ENCODE data around the gene USP5. TPM values are rescaled to one million over a fixed set of nuclear protein-coding genes. Genes with fewer than 3 reads are reported as not detected.
A peak's percentile ranks its signal among the peaks of the same experiment; 100 is the strongest.
"Not testable (repeated sequence)": the region's sequence is repeated elsewhere in the genome, so short reads cannot be mapped to it uniquely, and the experiment has no call there.

USP5 gene
- total and polyA plus RNA-seq, 5 experiments from 2014 or later, result 55.3 to 78.9 (median 69.2) TPM

DNA sequence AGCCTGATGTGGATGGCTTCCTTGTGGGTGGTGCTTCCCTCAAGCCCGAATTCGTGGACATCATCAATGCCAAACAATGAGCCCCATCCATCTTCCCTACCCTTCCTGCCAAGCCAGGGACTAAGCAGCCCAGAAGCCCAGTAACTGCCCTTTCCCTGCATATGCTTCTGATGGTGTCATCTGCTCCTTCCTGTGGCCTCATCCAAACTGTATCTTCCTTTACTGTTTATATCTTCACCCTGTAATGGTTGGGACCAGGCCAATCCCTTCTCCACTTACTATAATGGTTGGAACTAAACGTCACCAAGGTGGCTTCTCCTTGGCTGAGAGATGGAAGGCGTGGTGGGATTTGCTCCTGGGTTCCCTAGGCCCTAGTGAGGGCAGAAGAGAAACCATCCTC, 18.4 kb downstream of the USP5 start:
- not testable (repeated sequence) for DNase-seq
- H3K36me3 Mint-ChIP-seq, result peaks cover 0 to 21% (median 0%) of the 10 kb centered on the region in 3 donors
- peak overlapping the region in 8 of 10 donors; percentile 28 to 72 (median 48) for H3K4me3 Mint-ChIP-seq

GRCh38 chr12:6871052-6871957, 19.4 kb downstream of the USP5 start:
- peak overlapping the region; percentile 53 to 95 (median 90) for H3K27ac Mint-ChIP-seq
- peaks cover 37 to 65% (median 58%) of the 10 kb centered on the region in 4 donors for H3K4me1 Mint-ChIP-seq
- H3K27me3 Mint-ChIP-seq, result no peaks in the 10 kb centered on the region
- no peaks in the 10 kb centered on the region for H3K9me3 Mint-ChIP-seq
- DNase-seq, result peak in 2 of 10 donors; percentile 6 to 61
- H3K4me3 Mint-ChIP-seq, result peak overlapping the region; percentile 84 to 97 (median 90)
- H3K36me3 Mint-ChIP-seq, result peaks cover 0 to 22% (median 0%) of the 10 kb centered on the region in 3 donors
- POLR2A ChIA-PET, result interaction anchor here (0.8 to 5.1 kb wide), 13 partner anchors 19 to 236 kb away, joined by 3 to 88 read pairs (median 27); partner anchors contain the start of genes C12orf57, CDCA3, ENO2 and P3H3
- no peak for ATAC-seq

More for the DNA sequence above, 18.4 kb downstream of the USP5 start:
- peaks cover 37 to 68% (median 60%) of the 10 kb centered on the region in 4 donors for H3K4me1 Mint-ChIP-seq
- H3K27me3 Mint-ChIP-seq, ATAC-seq, H3K9me3 Mint-ChIP-seq: not testable (repeated sequence)
- peak overlapping the region in 5 of 10 donors; percentile 17 to 74 (median 63) for H3K27ac Mint-ChIP-seq
- POLR2A ChIA-PET, result interaction anchor here (0.7 to 4.8 kb wide), 9 partner anchors 11 to 90 kb away, joined by 3 to 74 read pairs (median 5); partner anchors contain the start of genes C12orf57, CDCA3, P3H3 and RNU7-1

DNA sequence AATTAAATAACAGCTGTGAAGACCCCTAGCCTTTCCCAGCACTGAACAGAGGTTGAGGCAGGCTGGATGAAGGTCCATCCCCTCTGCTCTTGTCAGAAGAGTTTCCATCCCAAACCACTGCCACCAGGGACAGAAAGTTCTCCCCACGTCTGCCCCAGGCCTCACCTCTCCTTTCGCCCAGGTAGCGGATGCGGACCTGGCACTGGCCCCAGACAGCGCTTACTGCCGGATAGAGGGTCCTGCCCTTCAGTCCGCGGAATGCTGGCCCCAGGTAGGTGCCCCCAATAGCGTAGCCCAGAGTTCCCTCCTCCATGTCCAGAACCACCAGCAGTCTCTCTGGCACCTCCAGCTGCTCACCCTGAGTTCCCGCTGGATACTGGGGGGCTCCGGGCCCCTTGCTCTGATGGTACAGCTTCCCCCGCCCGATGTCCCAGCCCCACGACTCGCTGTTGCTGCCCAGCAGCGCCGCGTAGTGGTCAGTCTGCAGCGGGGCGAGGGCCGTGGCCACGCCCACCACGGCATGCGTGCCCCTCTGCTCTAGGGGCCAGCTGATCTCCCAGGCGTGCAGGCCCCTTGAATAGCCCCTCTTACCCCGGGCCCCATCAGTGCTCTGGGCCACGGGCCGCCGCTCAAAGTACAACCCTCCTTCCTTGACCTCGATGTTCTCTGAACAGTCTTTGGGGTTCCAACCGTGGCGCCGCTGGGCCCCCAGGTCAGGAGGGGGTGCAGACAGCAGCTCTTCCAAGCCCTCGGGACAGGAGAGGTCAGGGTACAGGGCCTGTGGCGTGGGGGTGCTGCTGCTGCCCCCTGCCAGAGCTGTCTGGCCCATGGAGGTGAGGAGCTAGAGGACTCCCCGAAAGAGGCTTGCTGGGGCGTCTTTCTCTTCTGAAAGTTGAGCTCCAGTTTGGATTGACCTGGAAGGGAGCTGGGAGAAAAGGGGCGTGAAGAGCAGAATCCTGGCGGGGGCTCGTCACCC, 20.4 kb downstream of the USP5 start:
- peak overlapping the region; percentile 57 to 95 (median 90) for H3K27ac Mint-ChIP-seq
- no peaks in the 10 kb centered on the region for H3K27me3 Mint-ChIP-seq
- POLR2A ChIA-PET, result interaction anchor here (0.6 to 5.1 kb wide), 37 partner anchors 8 to 379 kb away, joined by 3 to 88 read pairs (median 7); partner anchors contain the start of genes C12orf57, CDCA3, COPS7A and ENO2
- peak overlapping the region; percentile 84 to 97 (median 90) for H3K4me3 Mint-ChIP-seq
- H3K9me3 Mint-ChIP-seq, result no peaks in the 10 kb centered on the region
- H3K4me1 Mint-ChIP-seq, result peaks cover 41 to 58% (median 54%) of the 10 kb centered on the region in 4 donors
- H3K36me3 Mint-ChIP-seq, result peaks cover 0 to 25% (median 0%) of the 10 kb centered on the region in 3 donors
- DNase-seq, result peak; percentile 70 to 88 (median 84)
- ATAC-seq, result peak; percentile 43 to 48

DNA sequence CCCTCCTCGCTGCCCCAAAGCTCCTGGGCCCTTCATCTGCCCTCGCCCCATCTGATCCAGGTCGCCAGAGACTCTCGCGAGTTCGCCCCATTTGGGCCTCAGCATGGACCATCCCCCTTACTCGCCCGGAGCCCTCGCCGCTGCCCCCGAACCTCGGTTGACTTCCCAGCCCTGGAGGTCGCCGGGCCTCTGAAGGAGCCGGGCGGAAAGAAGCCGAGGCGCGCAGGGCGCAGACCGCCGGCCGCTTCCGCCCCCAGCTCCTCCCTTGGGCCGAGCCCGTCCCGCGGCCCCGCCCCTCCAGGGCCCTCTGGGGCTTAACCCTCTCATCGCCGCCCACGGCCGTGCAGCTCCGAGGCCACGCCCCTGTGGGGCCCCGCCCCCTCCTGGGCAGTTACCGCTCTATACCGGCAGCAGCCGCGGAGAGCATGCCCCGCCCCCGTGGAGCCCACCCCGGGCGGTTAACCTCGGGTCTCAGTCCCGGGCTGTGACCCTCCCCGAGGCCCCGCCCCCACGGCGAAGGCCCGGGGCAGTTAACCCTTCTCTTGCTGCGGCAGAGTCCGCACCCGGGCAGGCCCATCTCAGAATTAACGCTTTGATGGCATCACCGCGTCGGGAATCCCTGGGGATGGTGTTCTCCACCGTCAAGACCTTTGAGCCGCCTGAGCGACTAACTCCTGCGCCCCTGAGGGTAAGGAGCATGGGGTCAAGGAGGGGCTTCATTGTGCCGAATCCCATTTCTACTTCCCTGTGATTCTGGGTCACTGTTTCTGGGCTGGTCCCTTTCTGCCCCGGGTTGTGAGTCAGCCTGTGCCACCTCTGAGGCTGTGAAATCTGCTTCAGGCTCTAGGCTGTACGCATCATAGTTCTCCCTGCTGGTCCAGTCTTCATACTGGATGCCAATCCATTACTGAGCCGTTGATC, 21.4 kb downstream of the USP5 start, which contains the start of gene SPSB2:
SPSB2 (minus strand) TSS at position 210 of the 921 bp plus-strand sequence. CDS start 402 bp downstream, outside the sequence.
- Mint-ChIP-seq H3K36me3 (peaks cover 0 to 26% (median 0%) of the 10 kb centered on the region in 3 donors), H3K4me3 (peak within 1 kb of the TSS; percentile 84 to 97 (median 90)), H3K27me3 (no peaks in the 10 kb centered on the region), H3K27ac (peak within 1 kb of the TSS; percentile 80 to 95 (median 90)), H3K4me1 (peaks cover 37 to 53% (median 49%) of the 10 kb centered on the region in 4 donors), H3K9me3 (no peaks in the 10 kb centered on the region)
- peak; percentile 95 to 100 (median 98) for DNase-seq
- POLR2A ChIA-PET, result interaction anchor here (0.6 to 5.1 kb wide), 37 partner anchors 7 to 380 kb away, joined by 3 to 88 read pairs (median 7); partner anchors contain the start of genes C12orf57, CDCA3, COPS7A and ENO2
- ATAC-seq, result peak; percentile 77 to 90

- Mint-ChIP-seq H3K27ac (peak overlapping the region; percentile 74 to 92 (median 86)), H3K36me3 (peaks cover 0 to 26% (median 0%) of the 10 kb centered on the region in 3 donors), H3K4me3 (peak overlapping the region; percentile 84 to 97 (median 90)), H3K4me1 (peaks cover 31 to 47% (median 42%) of the 10 kb centered on the region in 4 donors)
- POLR2A ChIA-PET, result interaction anchor here (0.6 to 5.1 kb wide), 12 partner anchors 18 to 340 kb away, joined by 3 to 88 read pairs (median 14); partner anchors contain the start of genes C12orf57, ENO2, GAPDH and LRRC23
- H3K27me3 Mint-ChIP-seq, H3K9me3 Mint-ChIP-seq, ATAC-seq, DNase-seq: not testable (repeated sequence)
Measured at GRCh38 chr12:6874015-6874368, 22.0 kb downstream of the USP5 start.

DNA sequence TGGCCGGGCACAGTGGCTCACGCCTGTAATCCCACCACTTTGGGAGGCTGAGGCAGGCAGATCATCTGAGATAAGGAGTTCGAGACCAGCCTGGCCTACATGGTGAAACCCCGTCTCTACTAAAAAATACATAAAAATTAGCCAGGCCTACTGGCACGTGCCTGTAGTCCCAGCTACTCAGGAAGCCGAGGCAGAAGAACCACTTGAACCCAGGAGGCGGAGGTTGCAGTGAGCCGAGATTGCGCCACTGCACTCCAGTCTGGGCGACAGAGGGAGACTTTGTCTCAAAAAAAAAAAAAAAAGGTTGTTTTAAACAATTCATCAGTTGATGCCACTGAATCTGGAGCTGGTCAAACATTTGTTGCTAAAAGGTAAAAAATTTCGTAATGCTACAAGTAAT, 27.9 kb downstream of the USP5 start:
- ATAC-seq, H3K4me1 Mint-ChIP-seq, DNase-seq, H3K27me3 Mint-ChIP-seq, H3K4me3 Mint-ChIP-seq, H3K9me3 Mint-ChIP-seq, H3K27ac Mint-ChIP-seq: not testable (repeated sequence)
- POLR2A ChIA-PET, result interaction anchor here (0.6 to 0.9 kb wide), 3 partner anchors 7 to 742 kb away, joined by 3 to 4 read pairs (median 3); no protein-coding TSS in a partner anchor
- peaks cover 0 to 23% (median 0%) of the 10 kb centered on the region in 3 donors for H3K36me3 Mint-ChIP-seq

GRCh38 chr12:6883252-6883651, 31.3 kb downstream of the USP5 start:
- DNase-seq (no peak), ATAC-seq (no peak)
- Mint-ChIP-seq H3K36me3 (peaks cover 0 to 16% (median 2%) of the 10 kb centered on the region in 3 donors), H3K4me3 (no peak overlapping the region), H3K27ac (no peak overlapping the region), H3K9me3 (no peaks in the 10 kb centered on the region), H3K4me1 (peaks cover 0 to 1% (median 0%) of the 10 kb centered on the region in 4 donors), H3K27me3 (no peaks in the 10 kb centered on the region)
- POLR2A ChIA-PET, result interaction anchor here (1.1 kb wide), 1 partner anchor 8 kb away, joined by 4 read pairs; no protein-coding TSS in a partner anchor

DNA sequence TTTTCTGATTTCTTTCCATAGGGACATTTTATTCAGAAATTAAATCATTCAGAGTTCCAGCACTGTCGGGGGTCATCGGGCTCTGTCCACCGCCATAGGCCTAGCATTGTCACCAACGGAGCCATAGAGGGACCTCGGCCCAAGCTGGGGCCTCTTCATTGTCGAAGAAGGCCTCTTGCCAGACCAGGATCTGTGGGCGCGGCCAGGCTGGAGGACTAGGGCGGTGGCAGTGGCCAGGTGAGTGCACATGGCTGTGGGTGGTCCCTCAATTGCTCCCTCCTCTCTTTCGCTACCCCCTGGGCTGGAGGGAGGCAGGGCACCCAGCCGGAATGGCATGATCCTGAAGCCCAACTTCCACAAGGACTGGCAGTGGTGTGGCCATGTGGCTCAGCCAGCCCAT, 31.7 kb downstream of the USP5 start:
- peaks cover 0 to 1% (median 0%) of the 10 kb centered on the region in 4 donors for H3K4me1 Mint-ChIP-seq
- DNase-seq (no peak), ATAC-seq (no peak)
- POLR2A ChIA-PET, result no interaction called here
- H3K36me3 Mint-ChIP-seq, result peaks cover 0 to 16% (median 2%) of the 10 kb centered on the region in 3 donors
- H3K27ac Mint-ChIP-seq, result peak overlapping the region in 1 of 10 donors; percentile 24
- no peak overlapping the region for H3K4me3 Mint-ChIP-seq
- no peaks in the 10 kb centered on the region for H3K27me3 Mint-ChIP-seq
- H3K9me3 Mint-ChIP-seq, result no peaks in the 10 kb centered on the region

DNA sequence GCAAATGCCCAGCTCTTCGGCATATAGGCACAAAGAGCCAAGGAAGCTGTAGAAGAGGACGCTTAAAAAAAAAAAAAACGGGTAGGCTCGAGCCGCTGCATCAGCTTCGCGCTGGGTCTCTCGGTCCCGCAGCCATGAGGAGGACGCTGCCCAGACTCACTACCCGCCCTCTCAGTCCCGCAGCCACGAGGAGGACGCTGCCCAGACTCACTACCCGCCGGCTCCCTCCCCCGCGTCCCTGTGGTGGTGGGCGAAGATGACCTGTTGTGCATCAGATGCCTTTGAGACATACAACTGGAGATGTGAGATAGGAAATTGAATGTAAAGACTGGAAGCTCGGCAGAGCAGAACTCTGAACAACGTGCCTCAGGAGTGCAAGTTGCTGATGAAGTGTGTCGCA, 32.6 kb downstream of the USP5 start:
- H3K27me3 Mint-ChIP-seq, result no peaks in the 10 kb centered on the region
- ATAC-seq, result no peak
- H3K4me3 Mint-ChIP-seq, result no peak overlapping the region
- no peak for DNase-seq
- H3K36me3 Mint-ChIP-seq, result peaks cover 0 to 16% (median 2%) of the 10 kb centered on the region in 3 donors
- H3K4me1 Mint-ChIP-seq, result peaks cover 0 to 1% (median 0%) of the 10 kb centered on the region in 4 donors
- H3K9me3 Mint-ChIP-seq, result no peaks in the 10 kb centered on the region
- POLR2A ChIA-PET, result interaction anchor here (0.7 to 1.0 kb wide), 2 partner anchors 11 to 59 kb away, joined by 3 to 4 read pairs; partner anchors contain the start of genes C12orf57, RNU7-1 and SPSB2
- H3K27ac Mint-ChIP-seq, result peak overlapping the region in 1 of 10 donors; percentile 30

DNA sequence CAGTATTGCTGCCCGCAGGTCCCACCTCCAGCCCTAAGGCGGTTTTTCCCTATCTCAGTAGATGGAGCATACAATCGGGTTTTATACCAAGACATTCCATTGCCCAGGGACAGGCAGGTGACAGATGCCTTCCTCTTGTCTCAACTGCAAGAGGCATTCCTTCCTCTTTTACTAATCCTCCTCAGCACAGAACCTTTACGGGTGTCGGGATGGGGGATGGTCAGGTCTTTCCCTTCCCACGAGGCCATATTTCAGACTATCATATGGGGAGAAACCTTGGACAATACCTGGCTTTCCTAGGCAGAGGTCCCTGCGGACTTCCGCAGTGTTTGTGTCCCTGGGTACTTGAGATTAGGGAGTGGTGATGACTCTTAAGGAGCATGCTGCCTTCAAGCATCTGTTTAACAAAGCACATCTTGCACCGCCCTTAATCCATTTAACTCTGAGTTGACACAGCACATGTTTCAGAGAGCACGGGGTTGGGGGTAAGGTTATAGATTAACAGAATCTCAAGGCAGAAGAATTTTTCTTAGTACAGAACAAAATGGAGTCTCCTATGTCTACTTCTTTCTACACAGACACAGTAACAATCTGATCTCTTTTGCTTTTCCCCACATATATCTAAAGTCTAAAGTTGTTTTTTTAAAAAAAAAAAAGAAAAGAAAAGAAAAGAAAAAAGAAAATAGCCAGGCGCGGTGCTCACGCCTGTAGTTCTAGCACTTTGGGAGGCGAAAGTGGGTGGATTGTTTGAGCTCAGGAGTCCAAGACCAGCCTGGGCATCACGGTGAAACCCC, 34.5 kb downstream of the USP5 start:
- POLR2A ChIA-PET, ATAC-seq, H3K4me3 Mint-ChIP-seq, DNase-seq, H3K9me3 Mint-ChIP-seq, H3K27me3 Mint-ChIP-seq, H3K27ac Mint-ChIP-seq: not testable (repeated sequence)
- Mint-ChIP-seq H3K36me3 (peaks cover 0 to 16% (median 2%) of the 10 kb centered on the region in 3 donors), H3K4me1 (peaks cover 1 to 11% (median 10%) of the 10 kb centered on the region in 4 donors)
